ENCODE data around the gene OR8H2. TPM values are rescaled to one million over a fixed set of nuclear protein-coding genes. Genes with fewer than 3 reads are reported as not detected.
"Not testable (repeated sequence)": the region's sequence is repeated elsewhere in the genome, so short reads cannot be mapped to it uniquely, and the experiment has no call there.

OR8H2 gene
- total RNA-seq, 4 donors from 2014 or later: not detected

DNA sequence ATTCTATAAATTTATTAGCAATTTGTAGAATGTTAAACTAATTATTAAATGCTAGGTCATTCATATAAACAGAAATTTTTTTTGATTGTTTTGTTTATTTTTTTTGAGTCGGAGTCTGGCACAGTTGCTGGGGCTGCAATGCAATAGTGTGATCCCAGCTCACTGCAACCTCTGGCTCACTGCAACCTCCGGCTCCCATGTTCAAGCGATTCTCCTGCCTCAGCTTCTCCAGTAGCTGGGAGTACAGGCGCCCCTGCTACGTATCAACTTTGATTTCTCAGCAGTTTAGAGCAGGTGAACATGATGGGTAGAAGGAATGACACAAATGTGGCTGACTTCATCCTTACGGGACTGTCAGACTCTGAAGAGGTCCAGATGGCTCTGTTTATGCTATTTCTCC is 18.6 kb downstream of the OR8H2 start, which contains the start of gene OR8H3:
Gene OR8H3, plus strand, starts transcription at position 301 of the 400 bp plus-strand sequence. Its CDS starts 0 bp downstream, at position 301.
- Histone ChIP-seq H3K9me3 (peaks cover 0 to 3% (median 0%) of the 10 kb centered on the region in 3 donors), H3K4me3 (no peak within 1 kb of the TSS), H3K36me3 (no peaks in the 10 kb centered on the region), H3K27me3 (no peaks in the 10 kb centered on the region), H3K4me1 (no peaks in the 10 kb centered on the region), H3K27ac (no peak within 1 kb of the TSS)
- 54 to 70% methylated on average over 3 to 6 of the region's 6 CpGs for WGBS, 2 donors (ENCODE audit: low coverage in 1 of 2)
- TF ChIP-seq, protein P1, sequence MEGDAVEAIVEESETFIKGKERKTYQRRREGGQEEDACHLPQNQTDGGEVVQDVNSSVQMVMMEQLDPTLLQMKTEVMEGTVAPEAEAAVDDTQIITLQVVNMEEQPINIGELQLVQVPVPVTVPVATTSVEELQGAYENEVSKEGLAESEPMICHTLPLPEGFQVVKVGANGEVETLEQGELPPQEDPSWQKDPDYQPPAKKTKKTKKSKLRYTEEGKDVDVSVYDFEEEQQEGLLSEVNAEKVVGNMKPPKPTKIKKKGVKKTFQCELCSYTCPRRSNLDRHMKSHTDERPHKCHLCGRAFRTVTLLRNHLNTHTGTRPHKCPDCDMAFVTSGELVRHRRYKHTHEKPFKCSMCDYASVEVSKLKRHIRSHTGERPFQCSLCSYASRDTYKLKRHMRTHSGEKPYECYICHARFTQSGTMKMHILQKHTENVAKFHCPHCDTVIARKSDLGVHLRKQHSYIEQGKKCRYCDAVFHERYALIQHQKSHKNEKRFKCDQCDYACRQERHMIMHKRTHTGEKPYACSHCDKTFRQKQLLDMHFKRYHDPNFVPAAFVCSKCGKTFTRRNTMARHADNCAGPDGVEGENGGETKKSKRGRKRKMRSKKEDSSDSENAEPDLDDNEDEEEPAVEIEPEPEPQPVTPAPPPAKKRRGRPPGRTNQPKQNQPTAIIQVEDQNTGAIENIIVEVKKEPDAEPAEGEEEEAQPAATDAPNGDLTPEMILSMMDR (IDR thresholded peaks at IDR 0.05): no peak
- no peak for TF ChIP-seq POLR2AphosphoS5 (IDR thresholded peaks at IDR 0.05)
- no peak for TF ChIP-seq EP300 (IDR thresholded peaks at IDR 0.05)
- TF ChIP-seq POLR2A (IDR thresholded peaks at IDR 0.05): no peak
- ATAC-seq: no peak

DNA sequence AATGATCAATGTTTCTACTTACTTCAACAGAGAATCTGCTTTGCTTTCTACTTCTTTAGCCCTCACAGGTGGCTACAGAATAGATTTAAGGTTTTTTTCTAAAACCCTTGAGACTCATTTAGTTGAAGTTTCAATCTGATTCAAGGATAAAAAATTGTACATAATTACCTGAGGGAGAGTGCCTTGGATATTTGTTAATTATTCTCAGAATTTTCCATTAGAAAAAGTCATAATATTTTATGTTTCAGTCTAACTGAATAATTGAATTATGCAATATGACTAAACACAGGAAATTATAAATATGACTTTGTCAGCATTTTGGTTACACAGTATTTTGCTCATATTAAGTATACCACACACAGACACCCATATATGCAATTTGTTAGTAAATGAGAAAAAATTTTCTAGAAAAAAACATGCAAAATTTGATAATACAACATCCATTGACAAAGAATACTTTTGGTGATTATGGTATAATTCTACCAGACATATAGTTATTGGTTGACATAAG is 36.7 kb downstream of the OR8H2 start, which contains the start of gene OR8J3:
Gene OR8J3, minus strand, starts transcription at position 51 of the 511 bp plus-strand sequence. CDS start 2,483 bp downstream, outside the sequence.
- H3K4me1 ChIP-seq: no peaks in the 10 kb centered on the region
- no peaks in the 10 kb centered on the region for H3K36me3 ChIP-seq
- H3K27me3 ChIP-seq: no peaks in the 10 kb centered on the region
- H3K4me3 ChIP-seq: no peak within 1 kb of the TSS
- H3K27ac ChIP-seq: no peak within 1 kb of the TSS
- no peak for ATAC-seq
- no peak for TF ChIP-seq EP300 (IDR thresholded peaks at IDR 0.05)
- TF ChIP-seq POLR2AphosphoS5 (IDR thresholded peaks at IDR 0.05): no peak
- TF ChIP-seq, protein P1 (IDR thresholded peaks at IDR 0.05): no peak
- TF ChIP-seq POLR2A (IDR thresholded peaks at IDR 0.05): no peak
- H3K9me3 ChIP-seq: peaks cover 0 to 3% (median 0%) of the 10 kb centered on the region in 3 donors

DNA sequence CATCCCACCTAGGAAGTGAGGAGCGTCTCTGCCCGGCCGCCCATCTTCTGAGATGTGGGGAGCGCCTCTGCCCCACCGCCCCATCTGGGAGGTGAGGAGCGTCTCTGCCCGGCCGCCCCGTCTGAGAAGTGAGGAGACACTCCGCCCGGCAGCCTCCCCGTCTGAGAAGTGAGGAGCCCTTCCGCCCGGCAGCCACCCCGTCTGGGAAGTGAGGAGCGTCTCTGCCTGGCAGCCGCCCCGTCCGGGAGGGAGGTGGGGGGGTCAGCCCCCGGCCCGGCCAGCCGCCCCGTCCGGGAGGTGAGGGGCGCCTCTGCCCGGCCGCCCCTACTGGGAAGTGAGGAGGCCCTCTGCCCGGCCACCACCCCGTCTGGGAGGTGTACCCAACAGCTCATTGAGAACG is 40.2 kb downstream of the OR8H2 start:
- ATAC-seq, H3K36me3 ChIP-seq, H3K27me3 ChIP-seq, H3K9me3 ChIP-seq, H3K27ac ChIP-seq, H3K4me1 ChIP-seq, H3K4me3 ChIP-seq: not testable (repeated sequence)
- WGBS, 2 donors (ENCODE audit: low coverage in 1 of 2): no CpG with 5 or more reads among the region's 30 CpGs

DNA sequence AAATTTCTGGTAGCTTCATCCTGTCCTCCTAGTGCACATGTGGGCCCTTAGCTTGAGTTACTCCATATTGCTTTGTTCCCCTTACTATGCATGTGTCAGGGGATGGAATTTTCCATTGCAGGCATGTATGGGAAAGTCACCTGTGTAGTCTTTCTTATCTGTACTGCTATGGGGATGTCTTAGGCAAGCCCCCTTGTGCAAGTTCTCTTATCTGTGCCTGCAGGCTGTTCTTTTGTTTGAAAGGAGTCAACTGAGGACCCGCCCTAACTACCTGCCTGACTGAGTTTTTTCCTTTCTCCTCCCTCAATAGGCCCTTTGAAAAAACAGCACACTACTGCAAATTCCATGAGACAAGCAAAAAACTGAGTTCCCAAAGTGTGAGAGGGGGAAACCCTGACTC is 47.9 kb downstream of the OR8H2 start:
- no peak overlapping the region for H3K4me3 ChIP-seq
- peaks cover 0 to 21% (median 0%) of the 10 kb centered on the region in 3 donors for H3K9me3 ChIP-seq
- no peaks in the 10 kb centered on the region for H3K27me3 ChIP-seq
- TF ChIP-seq, protein P1 (IDR thresholded peaks at IDR 0.05): no peak
- no peak for TF ChIP-seq POLR2A (IDR thresholded peaks at IDR 0.05)
- no peak for TF ChIP-seq POLR2AphosphoS5 (IDR thresholded peaks at IDR 0.05)
- no peak for TF ChIP-seq EP300 (IDR thresholded peaks at IDR 0.05)
- no peaks in the 10 kb centered on the region for H3K36me3 ChIP-seq
- 60 to 83% methylated on average over 1 of the region's 1 CpG for WGBS, 2 donors (ENCODE audit: low coverage in 1 of 2)
- H3K27ac ChIP-seq: no peak overlapping the region
- no peaks in the 10 kb centered on the region for H3K4me1 ChIP-seq
- no peak for ATAC-seq

DNA sequence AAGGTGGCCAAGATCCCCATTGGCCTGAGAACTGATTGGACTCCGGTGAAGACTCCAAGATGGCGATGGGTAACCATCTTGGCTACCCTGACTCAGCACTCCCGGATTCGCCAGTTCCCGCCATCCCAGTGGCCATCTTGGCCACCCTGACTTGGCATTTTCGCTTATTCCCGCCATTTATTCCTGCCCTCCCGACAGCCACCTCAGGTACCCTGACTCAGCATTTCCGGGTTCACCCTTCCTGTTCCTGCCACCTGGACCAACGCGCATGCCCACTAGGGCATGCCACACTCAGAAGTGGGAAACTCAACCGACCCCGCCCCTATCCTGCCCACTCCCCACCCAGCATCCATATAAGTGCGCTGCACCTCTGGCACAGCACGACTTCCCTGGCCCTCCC is 48.8 kb downstream of the OR8H2 start:
- no peaks in the 10 kb centered on the region for H3K4me1 ChIP-seq
- WGBS, 2 donors (ENCODE audit: low coverage in 1 of 2): 89 to 97% methylated on average over 6 to 14 of the region's 15 CpGs
- ATAC-seq: no peak
- H3K27ac ChIP-seq: no peak overlapping the region
- H3K36me3 ChIP-seq: no peaks in the 10 kb centered on the region
- H3K9me3 ChIP-seq: peaks cover 0 to 21% (median 0%) of the 10 kb centered on the region in 3 donors
- no peaks in the 10 kb centered on the region for H3K27me3 ChIP-seq
- TF ChIP-seq, protein P1 (IDR thresholded peaks at IDR 0.05): no peak
- TF ChIP-seq POLR2AphosphoS5 (IDR thresholded peaks at IDR 0.05): no peak
- no peak for TF ChIP-seq POLR2A (IDR thresholded peaks at IDR 0.05)
- TF ChIP-seq EP300 (IDR thresholded peaks at IDR 0.05): no peak
- no peak overlapping the region for H3K4me3 ChIP-seq

Small RNA genes within 50 kb of the gene (small RNA-seq; reads per million reads assigned to genes)
- 0 reads per million in 4 donors for gene OR8I4P

Other genes with a start within 250 kb of the OR8H2 start
- gene TRIM51, start 220.4 kb upstream of the OR8H2 start, total RNA-seq: not detected
- not detected for gene OR5W2, start 189.1 kb upstream of the OR8H2 start, total RNA-seq
- not detected for gene OR5I1, start 167.3 kb upstream of the OR8H2 start, total RNA-seq
- gene OR10AG1, start 133.7 kb upstream of the OR8H2 start, total RNA-seq: not detected
- gene OR5F1, start 109.1 kb upstream of the OR8H2 start, total RNA-seq: not detected
- under 1 TPM in 1 of 4 donors, not detected in 3; 0.04 TPM for gene OR5AS1, start 76.0 kb upstream of the OR8H2 start, total RNA-seq
- not detected for gene OR8I2, start 10.4 kb upstream of the OR8H2 start, total RNA-seq
- gene OR8H3, start 18.7 kb downstream of the OR8H2 start, total RNA-seq: not detected
- under 1 TPM in 1 of 4 donors, not detected in 3; 0.12 TPM for gene OR8J3, start 36.5 kb downstream of the OR8H2 start, total RNA-seq
- gene OR8K5, start 56.6 kb downstream of the OR8H2 start, total RNA-seq: not detected
- not detected for gene OR5J2, start 72.9 kb downstream of the OR8H2 start, total RNA-seq
- gene OR5T2, start 130.6 kb downstream of the OR8H2 start, total RNA-seq: under 1 TPM in 1 of 4 donors, not detected in 3; 0.35 TPM
- gene OR5T3, start 148.6 kb downstream of the OR8H2 start, total RNA-seq: not detected
- not detected for gene OR5T1, start 170.5 kb downstream of the OR8H2 start, total RNA-seq
- gene OR8H1, start 188.6 kb downstream of the OR8H2 start, total RNA-seq: not detected
- gene OR8K3, start 211.5 kb downstream of the OR8H2 start, total RNA-seq: not detected
- not detected for gene OR8K1, start 242.4 kb downstream of the OR8H2 start, total RNA-seq

All from gastroesophageal sphincter (tissue), 4 donors.